H1 (cell line): Measurements from ENCODE around the gene MASP1. TPM values are rescaled to one million over a fixed set of nuclear protein-coding genes. Genes with fewer than 3 reads are reported as not detected.

Experiments
- POLR2AphosphoS5 ChIP-seq: IDR thresholded peaks from 2 replicates; pipeline ENCODE4 v1.6.1; 2011; ENCODE audit warnings: low read depth, low read length
- TAF1 ChIP-seq: IDR thresholded peaks from 2 replicates; pipeline ENCODE4 v1.6.1; 2011; ENCODE audit warnings: mild to moderate bottlenecking, low read depth, low read length
- polyA plus RNA-seq, 7 experiments: library from polyadenylated mRNA; depleted of rRNA in 3 of 7; stranded (reverse) in 5 of 7; unstranded in 2 of 7; fragments of >200 nt in 5 of 7; fragments of 200-250 nt in 2 of 7; gene quantifications; 1 replicate in 5 of 7; 2 replicates in 1 of 7; 4 replicates in 1 of 7; pipeline versions ENCODE4 v1.2.1 to v1.2.3, GENCODE V29; 2011 to 2013; ENCODE audit warnings: missing spikeins in 2 of 7, mixed read lengths in 2 of 7
- total RNA-seq: library from RNA; stranded (reverse); fragmentation: NEBNext Ultra II Directional; extraction: Animal tissue kit (Norgen Biotek cat#: 25700); gene quantifications from 2 replicates; pipeline ENCODE4 v1.2.1, GENCODE V29; 2021

MASP1 gene
- total and polyA plus RNA-seq, 2 of the 8 experiments (the other 6 are each of a cell fraction or from before 2014, with no cell fraction given) = 2.7 to 3.5 TPM

DNA sequence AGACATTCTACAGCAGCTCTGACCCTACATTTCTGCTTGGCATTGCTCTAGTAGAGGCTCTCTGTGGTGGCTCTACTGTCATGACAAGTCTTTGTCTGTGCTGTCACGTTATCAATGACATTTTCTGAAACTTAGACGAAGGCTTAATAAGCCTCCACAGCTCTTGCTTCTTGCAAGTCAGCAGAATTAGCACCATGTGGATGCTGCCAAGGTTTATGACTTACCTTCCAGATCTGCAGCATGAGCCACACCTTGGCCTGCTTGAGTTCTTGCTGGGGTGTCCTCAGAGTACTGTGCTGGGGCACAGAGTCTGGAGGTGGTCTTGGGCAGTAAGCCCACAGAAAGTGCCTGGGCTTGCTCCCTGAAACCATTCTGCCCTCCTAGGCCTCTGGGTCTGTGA is 84.5 kb downstream of the MASP1 start (continued):
- TF ChIP-seq TAF1 = no peak
- no peak for TF ChIP-seq POLR2AphosphoS5
